Fibroblast of upper back skin (primary cell): ENCODE measurements around the gene DDIT3.
"Not testable (repeated sequence)": the region's sequence is repeated elsewhere in the genome, so short reads cannot be mapped to it uniquely, and the experiment has no call there.

Experiments
- DNase-seq: peaks from one replicate; pipeline ENCODE4 v3.0.0-alpha.2; 2013

DDIT3 gene

GRCh38 chr12:57524814-57525614 lies 4.7 kb upstream of the DDIT3 start:
- no peak for DNase-seq

GRCh38 chr12:57523706-57524614 lies 3.6 kb upstream of the DDIT3 start:
- no peak for DNase-seq

GRCh38 chr12:57522887-57523705 lies 2.8 kb upstream of the DDIT3 start:
- peak; percentile 52 for DNase-seq

GRCh38 chr12:57522011-57522886 lies 1.9 kb upstream of the DDIT3 start, which contains the start of gene MBD6:
Gene MBD6, plus strand, starts transcription at chr12:57522824. Its CDS starts 1,480 bp downstream, at chr12:57524304.
- DNase-seq, result peak; percentile 96

- peak; percentile 70 for DNase-seq
These were observed 1.3 kb upstream of the DDIT3 start for GRCh38 chr12:57521525-57522010.

- DNase-seq, result peak; percentile 28
These were observed 590 bp downstream of the DDIT3 start for GRCh38 chr12:57519796-57520052.

- DNase-seq, result peak; percentile 52
These were observed 1.2 kb downstream of the DDIT3 start for GRCh38 chr12:57518920-57519795.

- DNase-seq, result peak; percentile 33
These were observed 2.0 kb downstream of the DDIT3 start for GRCh38 chr12:57518176-57518919.

GRCh38 chr12:57517718-57518117 lies 2.6 kb downstream of the DDIT3 start:
- not testable (repeated sequence) for DNase-seq

- peak; percentile 59 for DNase-seq
These were observed 3.1 kb downstream of the DDIT3 start for GRCh38 chr12:57517187-57517586.

GRCh38 chr12:57516617-57517153 lies 3.6 kb downstream of the DDIT3 start:
- no peak for DNase-seq

- DNase-seq, result no peak
These were observed 4.3 kb downstream of the DDIT3 start for GRCh38 chr12:57515934-57516541.

GRCh38 chr12:57515408-57515933 lies 4.8 kb downstream of the DDIT3 start:
- no peak for DNase-seq

GRCh38 chr12:57514720-57515407 lies 5.5 kb downstream of the DDIT3 start:
- no peak for DNase-seq

GRCh38 chr12:57514246-57514645 lies 6.1 kb downstream of the DDIT3 start:
- not testable (repeated sequence) for DNase-seq

GRCh38 chr12:57513677-57514076 lies 6.6 kb downstream of the DDIT3 start:
- DNase-seq, result not testable (repeated sequence)

- no peak for DNase-seq
These were observed 7.0 kb downstream of the DDIT3 start for GRCh38 chr12:57513266-57513665.

GRCh38 chr12:57512665-57513064 lies 7.6 kb downstream of the DDIT3 start:
- DNase-seq, result no peak
